GM12865 (cell line): ENCODE measurements around the gene AFG3L2.

Experiments used
- DNase-seq: peaks from one replicate; pipeline ENCODE4 v3.0.0; 2010; ENCODE audit warnings: low read depth
- H3K4me3 ChIP-seq: 2 replicates; pipeline ENCODE4 v1.5.1; 2011; ENCODE audit warnings: mild to moderate bottlenecking, low read depth, low read length, control low read depth
- TF ChIP-seq, protein P1 (sequence below): IDR thresholded peaks from 2 replicates; pipeline ENCODE4 v1.5.1; 2011; ENCODE audit warnings: low read length, control low read depth, low read depth, inconsistent platforms; ENCODE audit not compliant: insufficient read depth; ENCODE audit errors: missing control alignments

The AFG3L2 gene

DNA sequence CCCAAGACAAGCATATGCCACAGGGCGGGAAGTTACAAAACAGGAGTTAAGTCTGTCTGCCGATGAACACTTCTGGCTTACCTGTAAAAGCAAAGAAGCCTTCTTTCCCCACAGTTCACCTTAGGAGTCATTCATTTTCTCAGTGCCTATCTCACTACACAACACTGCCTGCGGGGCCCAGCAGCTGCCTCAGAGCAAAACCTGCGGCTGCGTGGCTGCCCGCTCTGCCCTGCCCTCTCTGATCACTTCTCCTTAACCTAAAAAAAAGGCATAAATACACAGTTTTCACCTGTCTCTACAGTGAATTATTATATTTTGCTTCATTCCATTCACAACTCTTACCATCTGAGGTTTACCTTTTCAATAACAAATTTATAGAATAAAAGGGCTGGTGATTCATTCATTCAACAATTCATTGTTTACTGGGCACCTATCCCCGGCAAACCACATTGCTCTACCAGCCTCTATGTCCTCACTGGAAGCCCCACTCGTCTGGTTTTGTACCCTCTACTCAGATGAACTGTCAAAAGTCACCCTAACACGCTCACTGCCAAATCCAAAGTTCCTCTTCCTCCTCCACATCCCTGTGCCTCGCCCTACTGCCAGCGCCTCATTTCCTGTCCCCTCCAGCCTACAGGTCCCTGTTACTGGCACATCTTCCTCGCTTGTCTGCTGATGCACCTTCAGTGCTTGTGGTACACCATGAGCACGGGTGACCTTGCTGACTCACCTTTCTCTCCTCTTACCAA, 31.4 kb downstream of the AFG3L2 start:
- no peak for DNase-seq
- TF ChIP-seq, protein P1, sequence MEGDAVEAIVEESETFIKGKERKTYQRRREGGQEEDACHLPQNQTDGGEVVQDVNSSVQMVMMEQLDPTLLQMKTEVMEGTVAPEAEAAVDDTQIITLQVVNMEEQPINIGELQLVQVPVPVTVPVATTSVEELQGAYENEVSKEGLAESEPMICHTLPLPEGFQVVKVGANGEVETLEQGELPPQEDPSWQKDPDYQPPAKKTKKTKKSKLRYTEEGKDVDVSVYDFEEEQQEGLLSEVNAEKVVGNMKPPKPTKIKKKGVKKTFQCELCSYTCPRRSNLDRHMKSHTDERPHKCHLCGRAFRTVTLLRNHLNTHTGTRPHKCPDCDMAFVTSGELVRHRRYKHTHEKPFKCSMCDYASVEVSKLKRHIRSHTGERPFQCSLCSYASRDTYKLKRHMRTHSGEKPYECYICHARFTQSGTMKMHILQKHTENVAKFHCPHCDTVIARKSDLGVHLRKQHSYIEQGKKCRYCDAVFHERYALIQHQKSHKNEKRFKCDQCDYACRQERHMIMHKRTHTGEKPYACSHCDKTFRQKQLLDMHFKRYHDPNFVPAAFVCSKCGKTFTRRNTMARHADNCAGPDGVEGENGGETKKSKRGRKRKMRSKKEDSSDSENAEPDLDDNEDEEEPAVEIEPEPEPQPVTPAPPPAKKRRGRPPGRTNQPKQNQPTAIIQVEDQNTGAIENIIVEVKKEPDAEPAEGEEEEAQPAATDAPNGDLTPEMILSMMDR, result no peak

DNA sequence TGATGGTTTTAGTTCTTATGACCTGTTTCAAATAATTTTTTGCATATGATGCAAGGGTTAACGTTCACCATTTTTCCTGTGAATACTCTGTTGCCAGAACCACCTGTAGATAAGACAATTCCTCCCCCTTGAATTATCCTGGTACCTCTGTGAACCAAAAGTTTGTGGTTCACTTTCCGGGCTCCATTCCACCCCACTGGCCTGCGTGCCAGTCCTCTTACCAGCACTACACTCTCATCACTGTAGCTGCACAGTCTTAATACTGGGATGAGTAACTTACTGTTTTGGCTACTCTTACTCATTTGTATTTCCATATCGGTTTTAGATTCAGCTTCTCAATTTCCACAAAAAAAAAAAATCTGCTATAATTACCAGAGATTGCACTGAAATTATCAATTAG, 34.4 kb downstream of the AFG3L2 start:
- H3K4me3 ChIP-seq, result no peak overlapping the region
- DNase-seq, result no peak
- TF ChIP-seq, protein P1, result no peak

More for the DNA sequence above, 31.4 kb downstream of the AFG3L2 start:
- no peak overlapping the region for H3K4me3 ChIP-seq

GRCh38 chr18:12340945-12341660, 35.9 kb downstream of the AFG3L2 start:
- TF ChIP-seq, protein P1, result no peak
- H3K4me3 ChIP-seq, result no peak overlapping the region
- DNase-seq, result no peak

- no peak for DNase-seq
- H3K4me3 ChIP-seq, result no peak overlapping the region
- TF ChIP-seq, protein P1, result no peak
These were observed 38.6 kb downstream of the AFG3L2 start for GRCh38 chr18:12338382-12338781.

DNA sequence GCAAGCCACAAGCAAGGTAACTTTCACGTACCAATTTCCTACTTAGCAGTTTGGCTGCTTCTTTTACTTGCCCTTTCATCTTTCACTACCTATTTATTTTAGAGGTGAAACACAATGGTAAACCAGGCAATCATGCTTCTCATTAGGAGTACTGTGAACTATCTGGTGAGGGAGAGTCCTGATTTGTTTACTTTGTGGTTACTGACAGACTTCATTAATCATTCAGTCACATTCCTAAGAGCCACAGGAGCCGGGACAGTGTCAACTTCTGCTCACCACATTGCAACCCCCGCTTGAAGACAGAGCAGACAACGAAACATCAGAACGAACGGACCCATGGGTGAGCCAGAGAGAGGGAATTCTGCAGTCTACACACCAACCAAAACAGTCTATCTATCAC, 40.1 kb downstream of the AFG3L2 start:
- DNase-seq, result no peak
- TF ChIP-seq, protein P1, result no peak

DNA sequence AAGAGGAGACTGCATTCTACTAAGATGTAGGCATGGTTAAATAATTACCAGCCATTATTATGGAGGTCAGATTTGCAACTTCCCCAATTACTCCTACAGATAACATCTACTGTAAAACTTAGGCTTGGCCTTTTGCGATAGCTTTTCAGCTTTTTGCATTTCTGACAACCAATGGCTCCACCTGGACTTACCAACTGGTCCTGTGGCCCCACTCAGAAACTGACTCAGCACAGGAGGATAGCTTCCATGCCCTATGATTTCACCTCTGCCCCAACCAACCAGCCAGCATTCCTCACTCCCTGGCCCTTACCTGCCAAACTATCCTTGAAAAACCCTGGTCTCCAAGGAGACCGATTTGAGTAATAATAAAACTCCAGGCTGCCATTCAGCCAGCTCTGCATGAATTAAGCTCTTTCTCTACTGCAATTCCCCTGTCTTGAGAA, 40.8 kb downstream of the AFG3L2 start:
- TF ChIP-seq, protein P1, result no peak
- H3K4me3 ChIP-seq, result no peak overlapping the region
- DNase-seq, result no peak

More for the DNA sequence above, 40.1 kb downstream of the AFG3L2 start:
- no peak overlapping the region for H3K4me3 ChIP-seq
